ENCODE measurements around the gene SRGAP2B.
"Not testable (repeated sequence)": the region's sequence is repeated elsewhere in the genome, so short reads cannot be mapped to it uniquely, and the experiment has no call there.

Gene SRGAP2B

GRCh38 chr1:145082483-145083255 is 12.5 kb downstream of the SRGAP2B start:
- not testable (repeated sequence) for DNase-seq (ENCODE audit: low read depth)

- DNase-seq (ENCODE audit: low read depth): not testable (repeated sequence)
Measured at GRCh38 chr1:145080193-145080592, 14.9 kb downstream of the SRGAP2B start.

GRCh38 chr1:145079737-145080136 is 15.4 kb downstream of the SRGAP2B start:
- DNase-seq (ENCODE audit: low read depth): not testable (repeated sequence)

- DNase-seq (ENCODE audit: low read depth): not testable (repeated sequence)
Measured at GRCh38 chr1:145078787-145079370, 16.2 kb downstream of the SRGAP2B start.

- not testable (repeated sequence) for DNase-seq (ENCODE audit: low read depth)
Measured at GRCh38 chr1:145077872-145078786, 17.0 kb downstream of the SRGAP2B start.

- DNase-seq (ENCODE audit: low read depth): not testable (repeated sequence)
Measured at GRCh38 chr1:145076877-145077276, 18.3 kb downstream of the SRGAP2B start.

GRCh38 chr1:145074021-145074559 is 21.0 kb downstream of the SRGAP2B start:
- not testable (repeated sequence) for DNase-seq (ENCODE audit: low read depth)

- not testable (repeated sequence) for DNase-seq (ENCODE audit: low read depth)
Measured at GRCh38 chr1:145071569-145071968, 23.6 kb downstream of the SRGAP2B start.

- DNase-seq (ENCODE audit: low read depth): not testable (repeated sequence)
Measured at GRCh38 chr1:145066486-145066885, 28.6 kb downstream of the SRGAP2B start.

- not testable (repeated sequence) for DNase-seq (ENCODE audit: low read depth)
Measured at GRCh38 chr1:145065194-145065826, 29.8 kb downstream of the SRGAP2B start.

GRCh38 chr1:145063941-145064648 is 31.0 kb downstream of the SRGAP2B start:
- not testable (repeated sequence) for DNase-seq (ENCODE audit: low read depth)

GRCh38 chr1:145063285-145063684 is 31.8 kb downstream of the SRGAP2B start:
- DNase-seq (ENCODE audit: low read depth): not testable (repeated sequence)

GRCh38 chr1:145058184-145058583 is 36.9 kb downstream of the SRGAP2B start:
- not testable (repeated sequence) for DNase-seq (ENCODE audit: low read depth)

GRCh38 chr1:145055217-145055760 is 39.8 kb downstream of the SRGAP2B start:
- not testable (repeated sequence) for DNase-seq (ENCODE audit: low read depth)

- not testable (repeated sequence) for DNase-seq (ENCODE audit: low read depth)
Measured at GRCh38 chr1:145053428-145053827, 41.7 kb downstream of the SRGAP2B start.

- DNase-seq (ENCODE audit: low read depth): not testable (repeated sequence)
Measured at GRCh38 chr1:145052019-145052776, 42.9 kb downstream of the SRGAP2B start.

GRCh38 chr1:145048181-145048856 is 46.8 kb downstream of the SRGAP2B start:
- DNase-seq (ENCODE audit: low read depth): not testable (repeated sequence)

GRCh38 chr1:145047553-145047952 is 47.6 kb downstream of the SRGAP2B start:
- not testable (repeated sequence) for DNase-seq (ENCODE audit: low read depth)

Data from amniotic epithelial cell (primary cell).